Retina (tissue), 1 donor: ENCODE data around the gene LRRC45.
A peak's percentile ranks its signal among the peaks of the same experiment; 100 is the strongest.

Source experiments
- DNase-seq: peaks from one replicate; pipeline ENCODE4 v3.0.0-alpha.2; 2016

The LRRC45 gene

DNA sequence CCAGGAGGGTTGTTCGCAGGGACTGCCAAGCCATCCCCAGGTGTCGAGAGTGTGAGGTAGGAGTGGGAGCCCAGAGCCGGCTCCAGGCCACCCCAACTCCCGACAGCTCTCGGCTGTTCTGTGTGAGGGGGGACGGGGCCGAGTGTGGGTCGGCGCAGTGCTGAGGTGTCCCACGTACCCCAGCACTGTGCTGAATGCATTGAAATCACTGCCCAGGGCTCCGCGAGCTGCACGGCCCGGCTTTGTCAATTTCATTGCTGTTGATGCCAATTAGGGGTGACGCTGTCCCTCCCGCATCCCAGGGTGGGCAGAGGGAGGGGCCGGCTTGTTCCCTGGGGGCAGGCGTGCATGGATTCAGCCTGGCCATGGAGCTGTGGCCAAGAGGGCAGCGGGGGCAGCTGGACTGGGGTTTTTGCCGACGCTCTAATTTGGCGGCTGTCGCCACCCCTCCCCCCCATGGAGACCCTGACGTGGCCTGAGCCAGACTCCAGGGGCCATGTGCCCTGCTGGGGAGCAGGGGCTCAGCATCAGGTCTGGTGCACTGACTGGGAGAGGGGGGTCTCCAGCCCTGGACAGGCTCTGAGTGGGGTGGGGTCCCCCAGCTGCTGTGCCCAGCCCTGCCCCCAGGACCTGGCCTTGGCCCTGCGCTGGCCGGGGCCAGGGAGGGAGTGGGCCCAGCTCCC, 14.7 kb upstream of the LRRC45 start:
- DNase-seq: peak; percentile 64

- DNase-seq: no peak
Measured at GRCh38 chr17:82008941-82009405, 14.1 kb upstream of the LRRC45 start.

GRCh38 chr17:82009413-82009812, 13.7 kb upstream of the LRRC45 start:
- no peak for DNase-seq

- DNase-seq: no peak
Measured at GRCh38 chr17:82010575-82011525, 12.3 kb upstream of the LRRC45 start.

DNA sequence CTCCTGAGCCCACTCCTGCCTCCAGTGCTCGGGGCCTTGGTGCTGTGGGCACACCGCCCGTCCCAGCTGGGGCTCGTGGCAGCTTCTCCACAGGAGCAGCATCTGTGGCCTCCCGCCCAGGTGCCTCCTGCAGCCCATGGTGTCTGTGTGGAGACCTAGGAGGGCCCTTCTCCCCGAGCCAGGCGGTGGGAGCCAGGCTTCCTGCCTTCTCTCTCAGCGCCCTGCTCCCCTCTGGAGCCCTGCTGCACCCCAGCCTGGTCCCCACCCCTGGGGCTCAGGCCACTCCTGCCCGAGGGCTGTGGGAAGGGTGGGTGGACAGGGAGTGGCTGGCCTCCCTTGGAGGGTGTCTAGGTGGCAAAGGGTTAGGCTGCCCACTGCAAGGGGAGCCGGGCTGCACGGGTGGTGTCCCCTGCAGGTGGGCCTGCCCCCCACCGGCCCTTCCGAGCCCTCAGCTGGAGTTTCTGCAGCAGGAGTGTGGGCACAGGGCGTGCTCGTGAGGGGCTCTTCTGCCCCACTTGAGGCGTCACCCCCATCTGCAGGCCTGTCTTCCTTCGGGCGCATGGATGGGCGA, 11.4 kb upstream of the LRRC45 start:
- no peak for DNase-seq

- DNase-seq: no peak
Measured at GRCh38 chr17:82012261-82012639, 10.9 kb upstream of the LRRC45 start.

GRCh38 chr17:82012640-82013295, 10.3 kb upstream of the LRRC45 start:
- peak; percentile 63 for DNase-seq

DNA sequence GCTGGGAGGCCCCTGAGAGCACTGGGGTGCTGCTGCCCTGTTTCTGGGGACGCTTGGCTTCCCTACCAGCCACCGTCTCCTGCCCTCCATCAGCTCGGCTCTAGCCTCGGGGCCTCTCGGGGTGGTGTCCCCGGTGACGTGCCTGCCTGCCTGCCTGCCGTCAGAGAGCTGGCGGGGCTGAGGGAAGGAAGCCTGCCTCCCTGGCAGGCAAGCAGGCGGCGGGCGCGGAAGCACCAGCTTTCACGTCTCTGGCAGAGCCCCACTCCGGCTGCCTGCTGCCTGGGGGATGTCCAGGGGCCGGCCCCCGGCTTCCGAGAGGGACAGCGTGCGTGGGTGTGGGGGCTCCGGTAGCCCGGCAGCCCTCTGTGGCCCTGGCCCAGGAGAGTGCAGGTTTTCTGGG, 9.8 kb upstream of the LRRC45 start:
- no peak for DNase-seq

DNA sequence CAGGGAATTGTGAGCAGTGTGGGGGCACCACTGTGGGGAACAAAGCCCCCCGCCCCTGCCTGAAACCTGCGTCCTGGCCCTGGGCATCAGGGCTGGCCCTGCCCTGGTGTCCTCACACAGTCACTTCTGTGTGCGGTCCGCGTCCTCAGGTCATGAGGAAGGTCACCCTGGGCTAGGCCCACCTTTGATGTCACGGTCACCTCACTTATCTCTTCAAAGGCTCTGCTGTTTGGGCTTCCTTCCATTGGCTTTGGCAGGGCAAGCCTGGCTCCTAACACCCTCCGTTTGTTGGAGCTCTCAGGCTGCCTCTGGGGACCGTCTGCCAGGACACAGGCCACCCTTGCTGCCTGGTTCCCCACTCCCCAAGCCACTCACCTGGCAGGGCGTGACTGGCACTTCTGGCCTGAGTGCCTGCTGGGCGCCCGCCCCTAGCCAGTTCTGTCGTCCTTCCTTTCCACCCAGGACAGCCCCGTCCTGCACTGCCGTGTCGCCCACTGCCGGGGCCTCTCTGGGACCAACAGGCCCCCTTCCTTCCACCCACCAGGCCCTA, 9.3 kb upstream of the LRRC45 start:
- DNase-seq: no peak

- DNase-seq: no peak
Measured at GRCh38 chr17:82014432-82014831, 8.7 kb upstream of the LRRC45 start.

GRCh38 chr17:82014971-82015310, 8.2 kb upstream of the LRRC45 start:
- DNase-seq: no peak

GRCh38 chr17:82015311-82015971, 7.7 kb upstream of the LRRC45 start:
- peak; percentile 43 for DNase-seq

- no peak for DNase-seq
Measured at GRCh38 chr17:82016061-82016874, 6.8 kb upstream of the LRRC45 start.

DNA sequence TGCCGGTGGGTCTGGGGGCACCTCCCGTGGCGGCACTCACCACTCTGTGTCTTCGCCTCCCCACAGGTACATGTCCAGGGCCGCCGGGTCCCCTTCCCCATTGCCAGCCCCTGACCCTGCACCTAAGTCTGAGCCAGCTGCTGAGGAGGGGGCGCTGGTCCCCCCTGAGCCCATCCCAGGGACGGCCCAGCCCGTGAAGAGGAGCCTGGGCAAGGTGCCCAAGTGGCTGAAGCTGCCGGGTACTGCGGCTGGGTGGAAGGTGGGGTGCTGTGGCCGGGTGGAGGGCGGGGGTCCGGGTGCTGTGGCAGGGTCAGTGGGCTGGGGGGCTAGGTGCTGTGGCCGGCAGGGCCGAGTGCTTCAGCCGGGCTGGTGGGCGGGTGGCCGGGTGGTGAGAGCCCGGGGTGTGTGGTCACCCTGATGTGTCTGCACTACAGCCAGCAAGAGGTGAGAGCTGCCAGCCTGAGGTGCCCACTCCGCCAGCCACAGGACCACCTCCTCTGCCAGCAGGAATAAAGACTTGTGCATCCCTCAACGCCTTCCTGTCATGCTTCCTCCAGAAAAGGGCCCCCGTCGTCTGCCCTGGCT, 6.1 kb upstream of the LRRC45 start:
- DNase-seq: no peak

DNA sequence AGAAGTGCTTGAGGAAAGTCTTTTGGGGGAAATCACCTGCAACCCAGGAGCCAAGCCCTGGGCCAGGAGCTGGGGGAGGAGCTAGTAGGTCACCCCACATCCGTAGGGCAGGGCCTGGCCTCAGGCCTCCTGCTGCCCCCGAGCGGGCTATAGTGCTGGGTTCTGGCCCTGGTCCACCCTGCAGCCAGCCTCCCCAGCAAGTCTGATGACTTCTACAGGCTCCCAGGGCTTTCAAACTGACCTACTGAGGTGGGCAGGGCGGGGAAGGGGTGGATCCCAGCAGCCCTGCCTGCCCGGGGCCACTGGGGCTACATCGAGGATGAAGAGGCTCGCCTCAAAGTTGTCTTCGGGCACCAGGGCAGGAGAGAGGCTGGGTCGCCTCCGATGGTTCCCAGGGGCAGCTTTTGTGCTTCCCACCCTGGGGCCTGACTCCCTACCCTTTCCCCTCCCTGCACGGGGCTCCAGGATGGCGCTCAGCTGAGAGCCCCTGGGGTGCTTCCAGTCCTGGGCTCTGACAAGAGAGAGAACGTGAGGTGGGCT, 5.4 kb upstream of the LRRC45 start:
- no peak for DNase-seq

- no peak for DNase-seq
Measured at GRCh38 chr17:82018152-82018988, 4.7 kb upstream of the LRRC45 start.

- no peak for DNase-seq
Measured at GRCh38 chr17:82018989-82019689, 4.0 kb upstream of the LRRC45 start.

DNA sequence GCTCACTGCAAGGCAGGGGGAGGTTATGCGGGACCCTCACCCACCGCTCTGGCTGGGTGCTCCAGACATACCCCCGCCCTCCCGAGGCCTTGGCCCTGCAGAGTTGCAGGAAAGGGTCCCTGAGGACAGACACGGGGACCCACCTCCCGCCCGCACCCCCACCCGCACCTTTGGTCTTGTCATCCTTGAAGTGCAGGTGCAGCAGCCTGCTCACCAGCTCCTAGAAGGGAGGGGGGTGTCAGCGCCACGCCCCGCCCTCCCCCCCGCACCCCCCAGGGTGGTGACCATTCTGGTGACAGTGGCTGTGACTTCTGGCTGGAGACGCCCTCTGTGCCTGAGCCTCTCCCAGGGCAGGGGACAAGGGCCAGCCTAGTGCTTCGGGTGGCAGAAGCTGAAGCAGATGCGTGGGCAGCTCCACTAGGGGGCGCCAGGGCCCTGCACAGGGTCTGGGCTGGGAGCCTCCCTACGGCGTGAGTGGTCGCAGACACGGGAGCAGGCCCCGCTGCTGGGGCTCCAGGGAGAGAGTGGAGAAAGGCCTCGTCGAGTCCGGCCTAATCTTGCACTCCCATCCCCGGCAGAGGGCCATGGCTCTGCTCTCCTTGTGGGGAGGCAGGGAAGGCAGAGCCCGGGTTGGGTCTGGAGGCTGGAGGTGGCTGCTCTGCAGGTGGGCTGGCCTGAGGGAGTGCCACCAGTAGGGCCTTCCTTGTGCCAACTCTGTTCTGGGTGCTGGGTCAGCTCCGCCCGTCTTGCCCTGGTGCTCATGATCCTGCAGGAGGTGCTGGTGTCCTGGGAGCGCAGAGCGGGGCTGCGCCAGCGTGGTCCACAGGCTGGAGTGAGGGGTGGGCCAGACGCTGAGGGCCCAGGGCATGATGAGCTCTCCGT, 3.2 kb upstream of the LRRC45 start:
- DNase-seq: peak; percentile 57
